Hepatocyte (in vitro differentiated cells): ENCODE results near the gene CSH1.
"Not testable (repeated sequence)": the region's sequence is repeated elsewhere in the genome, so short reads cannot be mapped to it uniquely, and the experiment has no call there.

Experiments used
- CTCF ChIP-seq: fragments of 200-600 bp; sonication (generic); IDR thresholded peaks from 2 replicates; pipeline ENCODE4 v1.5.1; 2016; ENCODE audit warnings: antibody characterized with exemption, mild to moderate bottlenecking; ENCODE audit not compliant: poor library complexity
- EZH2phosphoT487 ChIP-seq: fragments of 200-600 bp; sonication (generic); IDR thresholded peaks from one replicate; pipeline ENCODE4 v1.6.1; 2018; ENCODE audit warnings: antibody characterized with exemption, mild to moderate bottlenecking, low read depth, moderate library complexity; ENCODE audit not compliant: unreplicated experiment, severe bottlenecking

DNA sequence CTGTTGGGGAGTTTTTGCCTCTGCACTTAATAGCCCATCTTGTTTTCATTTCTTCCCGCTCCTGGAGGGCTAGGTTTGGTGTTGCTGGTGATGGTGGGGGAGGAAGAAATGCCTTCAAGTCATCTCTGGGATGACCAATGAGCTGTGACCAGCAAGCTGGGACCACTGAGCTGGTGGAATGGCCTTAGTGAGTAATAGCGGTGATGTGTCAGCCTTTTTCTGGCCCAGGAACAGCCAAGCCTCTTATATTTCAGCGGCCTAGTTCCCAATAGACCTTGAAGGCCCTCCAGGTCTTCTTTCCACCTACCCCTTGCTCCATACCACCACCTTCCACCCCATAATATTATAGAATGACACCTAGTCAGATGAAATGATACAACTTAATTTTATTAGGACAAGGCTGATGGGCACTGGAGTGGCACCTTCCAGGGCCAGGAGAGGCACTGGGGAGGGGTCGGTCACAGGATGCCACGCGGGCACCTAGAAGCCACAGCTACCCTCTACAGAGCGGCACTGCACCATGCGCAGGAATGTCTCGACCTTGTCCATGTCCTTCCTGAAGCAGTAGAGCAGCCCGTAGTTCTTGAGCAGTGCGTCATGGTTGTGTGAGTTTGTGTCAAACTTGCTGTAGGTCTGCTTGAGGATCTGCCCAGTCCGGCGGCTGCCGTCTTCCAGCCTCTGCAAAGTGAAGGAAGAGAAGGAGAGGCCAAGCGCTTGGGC lies 24.6 kb downstream of the CSH1 start:
- not testable (repeated sequence) for TF ChIP-seq CTCF, EZH2phosphoT487
